GM23248 (cell line): ENCODE results near the gene MAP3K13. TPM values are rescaled to one million over a fixed set of nuclear protein-coding genes. Genes with fewer than 3 reads are reported as not detected.
"Not testable (repeated sequence)": the region's sequence is repeated elsewhere in the genome, so short reads cannot be mapped to it uniquely, and the experiment has no call there.

ENCODE experiments used
- DNase-seq: peaks from one replicate; pipeline ENCODE4 v3.0.0-alpha.2; 2015
- H2AFZ ChIP-seq: fragments of 200-600 bp; sonication (generic); 2 replicates; pipeline ENCODE4 v1.6.1; 2016; ENCODE audit warnings: antibody characterized with exemption
- H3F3A ChIP-seq: fragments of 200-600 bp; sonication (generic); 2 replicates; pipeline ENCODE4 v1.6.1; 2016; ENCODE audit warnings: mild to moderate bottlenecking, antibody characterized with exemption, mixed run types; ENCODE audit not compliant: insufficient read depth
- H3K27ac ChIP-seq: fragments of 200-600 bp; sonication (generic); 2 replicates; pipeline ENCODE4 v1.5.1; 2016; ENCODE audit warnings: mild to moderate bottlenecking
- H3K27me3 ChIP-seq: fragments of 200-600 bp; sonication (generic); replicated peaks from 2 replicates; pipeline ENCODE4 v1.6.1; 2016; ENCODE audit warnings: mild to moderate bottlenecking; ENCODE audit not compliant: insufficient read depth
- H3K36me3 ChIP-seq: fragments of 200-600 bp; sonication (generic); 2 replicates; pipeline ENCODE4 v1.6.1; 2016; ENCODE audit warnings: low read depth, mild to moderate bottlenecking
- H3K4me1 ChIP-seq: fragments of 200-600 bp; sonication (generic); 2 replicates; pipeline ENCODE4 v1.6.1; 2016; ENCODE audit warnings: mild to moderate bottlenecking; ENCODE audit not compliant: insufficient read depth
- H3K4me2 ChIP-seq: fragments of 200-600 bp; sonication (generic); one replicate; pipeline ENCODE4 v1.6.1; 2016; ENCODE audit warnings: mild to moderate bottlenecking; ENCODE audit not compliant: unreplicated experiment
- H3K4me3 ChIP-seq: fragments of 200-600 bp; sonication (generic); 2 replicates; pipeline ENCODE4 v1.5.1; 2016; ENCODE audit warnings: mild to moderate bottlenecking
- H3K79me2 ChIP-seq: fragments of 200-600 bp; sonication (generic); 2 replicates; pipeline ENCODE4 v1.6.1; 2016; ENCODE audit warnings: mild to moderate bottlenecking; ENCODE audit not compliant: insufficient read depth
- H3K9ac ChIP-seq: fragments of 200-600 bp; sonication (generic); 2 replicates; pipeline ENCODE4 v1.6.1; 2016; ENCODE audit warnings: mild to moderate bottlenecking
- H3K9me2 ChIP-seq: fragments of 200-600 bp; sonication (generic); 2 replicates; pipeline ENCODE4 v1.6.1; 2016; ENCODE audit warnings: mixed run types, mild to moderate bottlenecking, moderate library complexity; ENCODE audit not compliant: insufficient read depth
- H3K9me3 ChIP-seq: fragments of 200-600 bp; sonication (generic); one replicate; pipeline ENCODE4 v1.6.1; 2017; ENCODE audit warnings: low read depth
- H4K20me1 ChIP-seq: fragments of 200-600 bp; sonication (generic); 2 replicates; pipeline ENCODE4 v1.6.0; 2016; ENCODE audit not compliant: insufficient read depth
- EZH2 ChIP-seq: fragments of 200-600 bp; sonication (generic); IDR thresholded peaks from 2 replicates; pipeline ENCODE4 v1.6.1; 2018; ENCODE audit warnings: antibody characterized with exemption, mild to moderate bottlenecking; ENCODE audit not compliant: insufficient read depth, poor library complexity, severe bottlenecking
- EZH2phosphoT487 ChIP-seq: fragments of 200-600 bp; sonication (generic); IDR thresholded peaks from 2 replicates; pipeline ENCODE4 v1.6.1; 2018; ENCODE audit warnings: antibody characterized with exemption, moderate library complexity, mild to moderate bottlenecking, low read depth; ENCODE audit not compliant: insufficient read depth
- WGBS, 2 experiments: methylation state at CpG; one replicate each; pipeline ENCODE4 v1.1.6; 2015 to 2017; ENCODE audit warnings: low lambda C conversion rate in 2 of 2, low coverage in 1 of 2; ENCODE audit errors: missing lambda C conversion rate in 2 of 2; 5-methylcytosine and 5-hydroxymethylcytosine counted together
- in situ Hi-C: fragments of 300-500 bp; cut with MboI; formaldehyde crosslinking; loops from 2 replicates; pipeline ENCODE4 v1.15.0; 2020
- polyA plus RNA-seq: library from polyadenylated mRNA; unstranded; fragments of >200 nt; fragmentation: Nextera tagmentation; extraction: Ambion mirVana; gene quantifications from 2 replicates; pipeline ENCODE4 v1.2.1, GENCODE V29; 2016
- total RNA-seq: library from RNA; depleted of rRNA; stranded (reverse); fragments of >200 nt; shearing (Covaris generic); gene quantifications from 2 replicates; pipeline ENCODE4 v1.2.3, GENCODE V29; 2014

The MAP3K13 gene
- total and polyA plus RNA-seq, 2 experiments from 2014 or later = 14.8 to 52.5 TPM

DNA sequence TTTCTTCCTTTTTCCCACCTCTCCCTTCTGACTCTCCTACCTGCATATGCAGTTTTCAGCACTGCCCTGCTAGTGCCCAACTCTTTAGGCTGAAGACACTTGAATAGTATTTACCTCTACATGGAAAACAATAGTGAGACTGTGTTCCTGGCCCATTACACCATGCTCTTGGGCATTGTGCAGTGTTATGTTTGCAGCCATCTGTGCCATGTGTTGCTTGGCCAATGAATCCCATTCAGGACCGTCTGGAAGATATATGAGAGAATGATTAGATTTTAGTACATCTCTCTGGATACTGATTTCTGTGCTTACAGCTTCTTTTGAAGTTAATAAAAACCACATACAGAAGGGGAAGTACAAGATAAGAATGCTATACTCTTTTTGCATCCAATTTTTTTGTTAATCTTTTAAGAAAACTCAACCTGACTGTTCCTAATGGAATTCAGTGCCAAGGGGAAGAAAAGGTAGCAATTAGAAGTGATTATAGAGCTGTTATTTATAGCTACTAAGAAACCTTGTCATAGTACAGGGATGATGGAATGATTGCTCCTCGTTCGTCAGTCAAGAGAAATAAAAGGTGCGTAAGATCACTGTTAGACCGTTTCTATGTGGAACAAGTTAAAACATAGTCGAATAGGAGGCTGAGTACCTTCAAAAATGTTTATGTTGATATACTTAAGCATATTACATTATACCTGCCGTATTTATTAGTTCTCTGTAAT, 77.0 kb downstream of the MAP3K13 start:
- WGBS, 2 experiments = 57 to 58% methylated on average over 7 of the region's 7 CpGs
- no peaks in the 10 kb centered on the region for H4K20me1 ChIP-seq
- H3K27me3 ChIP-seq = no peaks in the 10 kb centered on the region
- DNase-seq = no peak
- no peaks in the 10 kb centered on the region for H3F3A ChIP-seq
- H3K27ac ChIP-seq = no peak overlapping the region
- H3K36me3 ChIP-seq = no peaks in the 10 kb centered on the region
- H3K9me3 ChIP-seq = no peaks in the 10 kb centered on the region
- H3K4me1 ChIP-seq = no peaks in the 10 kb centered on the region
- no peak overlapping the region for H2AFZ ChIP-seq
- H3K4me2 ChIP-seq = no peak overlapping the region
- TF ChIP-seq EZH2phosphoT487 = no peak
- no peak for TF ChIP-seq EZH2
- H3K9ac ChIP-seq = no peak overlapping the region
- in situ Hi-C loops = no loop called here
- no peaks in the 10 kb centered on the region for H3K79me2 ChIP-seq
- no peaks in the 10 kb centered on the region for H3K9me2 ChIP-seq
- H3K4me3 ChIP-seq = no peak overlapping the region

DNA sequence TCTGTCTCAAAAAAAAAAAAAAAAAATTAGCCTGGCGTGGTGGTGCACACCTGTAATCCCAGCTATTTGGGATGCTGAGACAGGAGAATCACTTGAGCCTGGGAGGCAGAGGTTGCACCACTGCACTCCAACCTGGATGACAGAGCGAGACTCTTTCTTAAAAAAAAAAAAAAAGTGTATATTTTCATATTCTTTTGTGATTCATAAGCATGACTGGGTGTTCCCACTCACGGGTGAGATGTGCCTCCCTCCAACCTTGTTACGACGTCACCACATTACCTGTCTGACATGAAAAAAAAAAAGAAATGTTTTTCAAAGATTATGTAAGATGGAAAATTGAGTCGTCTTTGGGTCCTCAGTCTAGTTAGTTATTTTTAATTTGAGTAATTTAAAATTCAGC, 79.1 kb downstream of the MAP3K13 start:
- Histone ChIP-seq H4K20me1 (no peaks in the 10 kb centered on the region), H3K27ac (no peak overlapping the region), H3K4me1 (no peaks in the 10 kb centered on the region), H3K27me3 (no peaks in the 10 kb centered on the region), H3K9ac (no peak overlapping the region), H3K9me3 (no peaks in the 10 kb centered on the region), H3K36me3 (no peaks in the 10 kb centered on the region), H3K4me3 (no peak overlapping the region), H3F3A (no peaks in the 10 kb centered on the region), H2AFZ (no peak overlapping the region), H3K79me2 (no peaks in the 10 kb centered on the region), H3K9me2 (no peaks in the 10 kb centered on the region), H3K4me2 (no peak overlapping the region)
- no peak for DNase-seq
- in situ Hi-C loops = no loop called here
- no peak for TF ChIP-seq EZH2
- WGBS, 2 experiments = 79 to 84% methylated on average over 5 to 6 of the region's 6 CpGs

- Histone ChIP-seq H3K9ac (no peak overlapping the region), H4K20me1 (no peaks in the 10 kb centered on the region), H3K27ac (no peak overlapping the region), H2AFZ (no peak overlapping the region), H3K27me3 (no peaks in the 10 kb centered on the region), H3F3A (no peaks in the 10 kb centered on the region), H3K4me1 (no peaks in the 10 kb centered on the region), H3K9me3 (no peaks in the 10 kb centered on the region), H3K4me3 (no peak overlapping the region), H3K36me3 (no peaks in the 10 kb centered on the region), H3K9me2 (no peaks in the 10 kb centered on the region), H3K4me2 (no peak overlapping the region), H3K79me2 (no peaks in the 10 kb centered on the region)
- no peak for DNase-seq
- TF ChIP-seq EZH2 (no peak), EZH2phosphoT487 (no peak)
- whole genome bisulfite sequencing, 2 experiments = 89 to 93% methylated on average over 2 of the region's 2 CpGs
- in situ Hi-C loops = no loop called here
Observed at GRCh38 chr3:185444329-185444728, 81.4 kb downstream of the MAP3K13 start.

GRCh38 chr3:185448107-185448506, 85.2 kb downstream of the MAP3K13 start:
- H3K9me3 ChIP-seq = no peaks in the 10 kb centered on the region
- H3K4me3 ChIP-seq = no peak overlapping the region
- in situ Hi-C loops = no loop called here
- no peak overlapping the region for H3K4me2 ChIP-seq
- H3K4me1 ChIP-seq = no peaks in the 10 kb centered on the region
- H4K20me1 ChIP-seq = no peaks in the 10 kb centered on the region
- no peaks in the 10 kb centered on the region for H3K36me3 ChIP-seq
- no peaks in the 10 kb centered on the region for H3K27me3 ChIP-seq
- no peak overlapping the region for H2AFZ ChIP-seq
- H3K27ac ChIP-seq = no peak overlapping the region
- H3F3A ChIP-seq = no peaks in the 10 kb centered on the region
- H3K79me2 ChIP-seq = no peaks in the 10 kb centered on the region
- no peaks in the 10 kb centered on the region for H3K9me2 ChIP-seq
- DNase-seq = no peak
- H3K9ac ChIP-seq = no peak overlapping the region
- TF ChIP-seq EZH2phosphoT487 = no peak
- no peak for TF ChIP-seq EZH2

DNA sequence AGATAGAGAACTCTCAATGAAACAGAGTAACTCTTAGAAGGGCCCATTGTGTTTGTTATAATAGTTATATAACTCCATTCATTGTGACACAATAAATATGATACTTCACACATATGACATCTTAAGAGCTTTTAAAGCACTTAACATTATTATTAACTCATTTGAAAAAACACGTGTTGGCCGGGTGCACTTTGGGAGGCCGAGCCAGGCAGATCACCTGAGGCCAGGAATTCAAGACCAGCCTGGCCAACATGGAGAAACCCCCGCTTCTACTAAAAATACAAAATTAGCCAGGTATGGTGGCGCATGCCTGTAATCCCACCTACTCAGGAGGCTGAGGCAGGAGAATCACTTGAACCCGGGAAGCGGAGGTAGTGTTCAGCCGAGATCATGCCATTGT, 88.5 kb downstream of the MAP3K13 start:
- H3K9me3 ChIP-seq, H3K4me1 ChIP-seq, H3K4me3 ChIP-seq, H3K79me2 ChIP-seq, H3K27me3 ChIP-seq, H4K20me1 ChIP-seq, DNase-seq, H3K9me2 ChIP-seq, H2AFZ ChIP-seq, in situ Hi-C loops, H3K4me2 ChIP-seq, H3K9ac ChIP-seq, H3F3A ChIP-seq, H3K27ac ChIP-seq, H3K36me3 ChIP-seq: not testable (repeated sequence)
- WGBS, 2 experiments = 93 to 95% methylated on average over 8 of the region's 8 CpGs
